GM23248 (cell line): ENCODE data around the gene ERBB4. TPM values are rescaled to one million over a fixed set of nuclear protein-coding genes. Genes with fewer than 3 reads are reported as not detected.

Experiments
- DNase-seq: peaks from one replicate; pipeline ENCODE4 v3.0.0-alpha.2; 2015
- H2AFZ ChIP-seq: fragments of 200-600 bp; sonication (generic); 2 replicates; pipeline ENCODE4 v1.6.1; 2016; ENCODE audit warnings: antibody characterized with exemption
- H3F3A ChIP-seq: fragments of 200-600 bp; sonication (generic); 2 replicates; pipeline ENCODE4 v1.6.1; 2016; ENCODE audit warnings: mild to moderate bottlenecking, antibody characterized with exemption, mixed run types; ENCODE audit not compliant: insufficient read depth
- H3K27ac ChIP-seq: fragments of 200-600 bp; sonication (generic); 2 replicates; pipeline ENCODE4 v1.5.1; 2016; ENCODE audit warnings: mild to moderate bottlenecking
- H3K27me3 ChIP-seq: fragments of 200-600 bp; sonication (generic); replicated peaks from 2 replicates; pipeline ENCODE4 v1.6.1; 2016; ENCODE audit warnings: mild to moderate bottlenecking; ENCODE audit not compliant: insufficient read depth
- H3K36me3 ChIP-seq: fragments of 200-600 bp; sonication (generic); 2 replicates; pipeline ENCODE4 v1.6.1; 2016; ENCODE audit warnings: low read depth, mild to moderate bottlenecking
- H3K4me1 ChIP-seq: fragments of 200-600 bp; sonication (generic); 2 replicates; pipeline ENCODE4 v1.6.1; 2016; ENCODE audit warnings: mild to moderate bottlenecking; ENCODE audit not compliant: insufficient read depth
- H3K4me2 ChIP-seq: fragments of 200-600 bp; sonication (generic); one replicate; pipeline ENCODE4 v1.6.1; 2016; ENCODE audit warnings: mild to moderate bottlenecking; ENCODE audit not compliant: unreplicated experiment
- H3K4me3 ChIP-seq: fragments of 200-600 bp; sonication (generic); 2 replicates; pipeline ENCODE4 v1.5.1; 2016; ENCODE audit warnings: mild to moderate bottlenecking
- H3K79me2 ChIP-seq: fragments of 200-600 bp; sonication (generic); 2 replicates; pipeline ENCODE4 v1.6.1; 2016; ENCODE audit warnings: mild to moderate bottlenecking; ENCODE audit not compliant: insufficient read depth
- H3K9ac ChIP-seq: fragments of 200-600 bp; sonication (generic); 2 replicates; pipeline ENCODE4 v1.6.1; 2016; ENCODE audit warnings: mild to moderate bottlenecking
- H3K9me2 ChIP-seq: fragments of 200-600 bp; sonication (generic); 2 replicates; pipeline ENCODE4 v1.6.1; 2016; ENCODE audit warnings: mixed run types, mild to moderate bottlenecking, moderate library complexity; ENCODE audit not compliant: insufficient read depth
- H3K9me3 ChIP-seq: fragments of 200-600 bp; sonication (generic); one replicate; pipeline ENCODE4 v1.6.1; 2017; ENCODE audit warnings: low read depth
- H4K20me1 ChIP-seq: fragments of 200-600 bp; sonication (generic); 2 replicates; pipeline ENCODE4 v1.6.0; 2016; ENCODE audit not compliant: insufficient read depth
- EZH2 ChIP-seq: fragments of 200-600 bp; sonication (generic); IDR thresholded peaks from 2 replicates; pipeline ENCODE4 v1.6.1; 2018; ENCODE audit warnings: antibody characterized with exemption, mild to moderate bottlenecking; ENCODE audit not compliant: insufficient read depth, poor library complexity, severe bottlenecking
- EZH2phosphoT487 ChIP-seq: fragments of 200-600 bp; sonication (generic); IDR thresholded peaks from 2 replicates; pipeline ENCODE4 v1.6.1; 2018; ENCODE audit warnings: antibody characterized with exemption, moderate library complexity, mild to moderate bottlenecking, low read depth; ENCODE audit not compliant: insufficient read depth
- WGBS, 2 experiments: methylation state at CpG; one replicate each; pipeline ENCODE4 v1.1.6; 2015 to 2017; ENCODE audit warnings: low lambda C conversion rate in 2 of 2, low coverage in 1 of 2; ENCODE audit errors: missing lambda C conversion rate in 2 of 2; 5-methylcytosine and 5-hydroxymethylcytosine counted together
- in situ Hi-C: fragments of 300-500 bp; cut with MboI; formaldehyde crosslinking; loops from 2 replicates; pipeline ENCODE4 v1.15.0; 2020
- polyA plus RNA-seq: library from polyadenylated mRNA; unstranded; fragments of >200 nt; fragmentation: Nextera tagmentation; extraction: Ambion mirVana; gene quantifications from 2 replicates; pipeline ENCODE4 v1.2.1, GENCODE V29; 2016
- total RNA-seq: library from RNA; depleted of rRNA; stranded (reverse); fragments of >200 nt; shearing (Covaris generic); gene quantifications from 2 replicates; pipeline ENCODE4 v1.2.3, GENCODE V29; 2014

Gene ERBB4
- total and polyA plus RNA-seq, 2 experiments from 2014 or later, result not detected

- H3K27ac ChIP-seq, result no peak overlapping the region
- no peak overlapping the region for H3K4me2 ChIP-seq
- no peak overlapping the region for H3K4me3 ChIP-seq
- no peaks in the 10 kb centered on the region for H3K36me3 ChIP-seq
- H3K9me3 ChIP-seq, result no peaks in the 10 kb centered on the region
- in situ Hi-C loops, result no loop called here
- H3K9me2 ChIP-seq, result no peaks in the 10 kb centered on the region; the same call in 1 of the 2 replicates
- H3K9ac ChIP-seq, result no peak overlapping the region
- H4K20me1 ChIP-seq, result no peaks in the 10 kb centered on the region
- H3K4me1 ChIP-seq, result peaks cover 19% of the 10 kb centered on the region
- peaks cover 20% of the 10 kb centered on the region for H3F3A ChIP-seq
- 46% methylated on average over 1 of the region's 1 CpG for WGBS, 2 experiments
- H3K79me2 ChIP-seq, result no peaks in the 10 kb centered on the region
- H2AFZ ChIP-seq, result no peak overlapping the region
- H3K27me3 ChIP-seq, result no peaks in the 10 kb centered on the region
- DNase-seq, result peak; percentile 17
- TF ChIP-seq EZH2 (no peak), EZH2phosphoT487 (no peak)
Observed at GRCh38 chr2:212423089-212423488, 115.5 kb downstream of the ERBB4 start.

DNA sequence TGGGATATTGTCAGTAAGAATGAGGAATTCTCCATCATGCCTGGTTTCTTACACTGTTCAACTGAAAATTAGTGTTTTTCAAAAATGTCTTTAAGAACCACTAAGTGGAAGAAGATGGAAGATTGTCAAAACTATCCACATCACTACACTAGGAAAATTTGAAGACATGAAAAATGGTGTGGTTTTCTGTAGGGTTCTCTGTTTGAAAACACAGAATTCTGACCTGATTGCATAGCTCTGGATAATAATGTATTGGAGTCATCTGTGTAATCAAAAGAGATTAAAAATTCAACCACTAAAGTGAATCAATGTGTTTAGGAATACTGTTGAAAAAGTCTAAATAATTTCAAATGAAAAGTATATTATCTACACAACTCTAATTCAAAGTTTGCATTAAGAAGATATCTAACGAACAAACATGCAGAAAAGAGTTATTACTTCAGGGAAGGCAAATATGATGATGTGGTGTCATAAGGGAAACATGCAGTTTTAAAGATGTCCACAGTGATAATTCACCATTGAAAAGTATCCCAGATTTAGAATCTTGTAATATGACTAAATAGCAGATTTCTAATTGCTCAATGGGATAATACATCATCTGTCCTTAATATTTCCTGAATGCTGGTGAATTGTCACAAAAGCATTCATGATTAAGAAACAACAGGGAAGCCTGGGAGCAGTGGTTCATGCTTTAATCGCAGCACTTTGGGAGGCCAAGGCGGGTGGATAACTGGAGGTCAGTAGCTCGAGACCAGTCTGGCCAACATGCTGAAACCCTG, 116.9 kb downstream of the ERBB4 start:
- no peaks in the 10 kb centered on the region for H3K36me3 ChIP-seq
- no peaks in the 10 kb centered on the region for H4K20me1 ChIP-seq
- no peak overlapping the region for H3K9ac ChIP-seq
- TF ChIP-seq EZH2phosphoT487, result 0 out of 2 replicates have a peak, but pooled peaks have one; percentile 68
- no peak for TF ChIP-seq EZH2
- H3K9me2 ChIP-seq, result no peaks in the 10 kb centered on the region; the same call in 1 of the 2 replicates
- 0 out of 2 replicates have a peak overlapping the region, but pooled peaks have one; percentile 3 for H3K4me3 ChIP-seq
- H3K4me2 ChIP-seq, result peak overlapping the region; percentile 41
- H3K79me2 ChIP-seq, result no peaks in the 10 kb centered on the region
- H3K9me3 ChIP-seq, result no peaks in the 10 kb centered on the region
- peak; percentile 87 for DNase-seq
- peak overlapping the region; percentile 51 for H3K27ac ChIP-seq
- 19 to 20% methylated on average over 4 of the region's 4 CpGs for WGBS, 2 experiments
- in situ Hi-C loops, result no loop called here
- H3F3A ChIP-seq, result peaks cover 20% of the 10 kb centered on the region
- no peaks in the 10 kb centered on the region for H3K27me3 ChIP-seq
- no peak overlapping the region for H2AFZ ChIP-seq
- H3K4me1 ChIP-seq, result peaks cover 19% of the 10 kb centered on the region

GRCh38 chr2:212416086-212416485, 122.5 kb downstream of the ERBB4 start:
- H3K4me1 ChIP-seq, result peaks cover 15% of the 10 kb centered on the region
- WGBS, 2 experiments, result 96 to 100% methylated on average over 3 of the region's 3 CpGs
- H3K36me3 ChIP-seq, result no peaks in the 10 kb centered on the region
- no peak overlapping the region for H3K9ac ChIP-seq
- peaks cover 12% of the 10 kb centered on the region for H3F3A ChIP-seq
- H3K9me2 ChIP-seq, result no peaks in the 10 kb centered on the region; the same call in 1 of the 2 replicates
- H3K27me3 ChIP-seq, result no peaks in the 10 kb centered on the region
- H3K79me2 ChIP-seq, result no peaks in the 10 kb centered on the region
- no peak overlapping the region for H3K27ac ChIP-seq
- no peaks in the 10 kb centered on the region for H3K9me3 ChIP-seq
- H3K4me3 ChIP-seq, result no peak overlapping the region
- no peak for DNase-seq
- TF ChIP-seq EZH2phosphoT487, result no peak
- TF ChIP-seq EZH2, result no peak
- no peak overlapping the region for H2AFZ ChIP-seq
- in situ Hi-C loops, result no loop called here
- H4K20me1 ChIP-seq, result no peaks in the 10 kb centered on the region
- no peak overlapping the region for H3K4me2 ChIP-seq

DNA sequence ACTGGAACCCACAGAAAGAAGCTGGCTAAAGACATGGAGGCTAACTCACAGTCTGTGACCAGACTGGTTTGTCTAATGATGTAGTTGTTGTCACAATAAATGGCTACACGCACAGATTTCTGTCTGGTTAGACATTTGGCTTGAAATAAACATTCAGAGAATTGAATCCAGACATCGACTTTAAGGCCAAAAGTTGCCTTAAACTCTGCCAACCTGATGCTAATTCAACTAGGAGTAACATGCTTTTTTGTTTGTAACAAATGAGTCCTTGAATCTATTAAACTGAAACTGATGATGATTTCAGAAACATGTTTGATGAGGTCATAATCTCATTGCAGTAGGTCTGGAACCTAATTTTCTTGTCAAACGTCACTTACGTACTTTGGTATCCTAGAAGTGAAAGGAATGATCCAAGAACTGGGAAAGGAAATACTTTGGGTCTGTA, 123.8 kb downstream of the ERBB4 start:
- no peak overlapping the region for H3K27ac ChIP-seq
- H3K36me3 ChIP-seq, result no peaks in the 10 kb centered on the region
- peak overlapping the region; percentile 66 for H2AFZ ChIP-seq
- H3K79me2 ChIP-seq, result no peaks in the 10 kb centered on the region
- H3F3A ChIP-seq, result 0 out of 2 replicates have a peak, but pooled peaks cover 6% of the 10 kb centered on the region
- WGBS, 2 experiments, result 30 to 33% methylated on average over 4 of the region's 4 CpGs
- no peaks in the 10 kb centered on the region for H3K9me3 ChIP-seq
- peak; percentile 41 for DNase-seq
- H3K4me3 ChIP-seq, result 0 out of 2 replicates have a peak overlapping the region, but pooled peaks have one; percentile 0
- peak overlapping the region; percentile 65 for H3K4me2 ChIP-seq
- no peaks in the 10 kb centered on the region for H3K27me3 ChIP-seq
- peaks cover 17% of the 10 kb centered on the region for H3K4me1 ChIP-seq
- in situ Hi-C loops, result no loop called here
- H3K9ac ChIP-seq, result no peak overlapping the region
- TF ChIP-seq EZH2phosphoT487 (no peak), EZH2 (no peak)
- H4K20me1 ChIP-seq, result no peaks in the 10 kb centered on the region
- H3K9me2 ChIP-seq, result no peaks in the 10 kb centered on the region; the same call in 1 of the 2 replicates
